ENCODE results near the gene ORC6.

ORC6 gene

GRCh38 chr16:46728806-46729205 lies 39.3 kb downstream of the ORC6 start:
- intact Hi-C loops (cut with DNase I) = no loop called here
- peak in 1 of 42 donors; percentile 7 for DNase-seq

- intact Hi-C loops (cut with DNase I) = no loop called here
- peak in 1 of 42 donors; percentile 11 for DNase-seq
These were observed 40.0 kb downstream of the ORC6 start for GRCh38 chr16:46729326-46729995.

GRCh38 chr16:46730126-46730525 lies 40.7 kb downstream of the ORC6 start:
- intact Hi-C loops (cut with DNase I) = no loop called here
- peak in 1 of 42 donors; percentile 11 for DNase-seq

- intact Hi-C loops (cut with DNase I) = no loop called here
- no peak for DNase-seq
These were observed 41.6 kb downstream of the ORC6 start for GRCh38 chr16:46730801-46731690.

- intact Hi-C loops (cut with DNase I) = no loop called here
- DNase-seq = peak in 2 of 42 donors; percentile 10 to 32
These were observed 42.5 kb downstream of the ORC6 start for GRCh38 chr16:46731691-46732555.

- DNase-seq = no peak
- intact Hi-C loops (cut with DNase I) = no loop called here
These were observed 43.1 kb downstream of the ORC6 start for GRCh38 chr16:46732561-46732960.

GRCh38 chr16:46733319-46733830 lies 43.9 kb downstream of the ORC6 start:
- intact Hi-C loops (cut with DNase I) = no loop called here
- peak in 3 of 42 donors; percentile 2 to 32 (median 21) for DNase-seq

- intact Hi-C loops (cut with DNase I) = no loop called here
- DNase-seq = peak in 1 of 42 donors; percentile 18
These were observed 47.2 kb downstream of the ORC6 start for GRCh38 chr16:46736695-46737094.

- DNase-seq = peak in 1 of 42 donors; percentile 6
- intact Hi-C loops (cut with DNase I) = no loop called here
These were observed 48.3 kb downstream of the ORC6 start for GRCh38 chr16:46737621-46738214.

GRCh38 chr16:46739934-46740333 lies 50.5 kb downstream of the ORC6 start:
- intact Hi-C loops (cut with DNase I) = no loop called here
- no peak for DNase-seq

GRCh38 chr16:46743232-46743719 lies 53.8 kb downstream of the ORC6 start:
- intact Hi-C loops (cut with DNase I) = no loop called here
- peak in 11 of 42 donors; percentile 11 to 47 (median 21) for DNase-seq

GRCh38 chr16:46745617-46746016 lies 56.2 kb downstream of the ORC6 start:
- intact Hi-C loops (cut with DNase I) = no loop called here
- no peak for DNase-seq

GRCh38 chr16:46746821-46747776 lies 57.6 kb downstream of the ORC6 start:
- DNase-seq = peak in 2 of 42 donors; percentile 7 to 12

More at GRCh38 chr16:46746821-46747776, 57.6 kb downstream of the ORC6 start:
- intact Hi-C loops (cut with DNase I) = no loop called here
